DMS53 treated with DMSO at 0.1 percent for 48 hours (cell line): ENCODE measurements around the gene JPH2.

ENCODE experiments used
- DNase-seq: peaks from one replicate; lab custom pipeline; 2025; ENCODE audit not compliant: unreplicated experiment; lab: John Stamatoyannopoulos, UW

The JPH2 gene

GRCh38 chr20:44187772-44188709, 1.1 kb upstream of the JPH2 start:
- DNase-seq = no peak

DNA sequence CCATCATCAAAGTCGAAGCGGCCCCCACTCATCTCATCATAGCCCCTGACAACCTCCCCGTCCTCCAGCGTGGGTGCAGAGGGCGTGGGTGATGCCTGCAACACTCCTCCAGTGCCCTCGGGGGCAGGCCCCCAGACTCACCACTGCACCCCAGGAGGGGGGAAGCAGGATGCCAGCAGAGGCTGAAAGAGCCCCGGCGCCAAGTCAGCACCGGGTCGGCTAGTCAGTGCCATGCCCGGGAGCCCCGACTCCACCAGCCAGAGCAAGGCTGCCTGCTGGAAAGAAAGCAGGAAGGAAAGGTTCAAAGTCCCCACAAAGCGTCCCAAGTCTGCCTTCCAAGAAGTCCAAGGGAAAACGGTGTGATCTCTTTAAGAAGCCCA, 324 bp downstream of the JPH2 start:
- no peak for DNase-seq

DNA sequence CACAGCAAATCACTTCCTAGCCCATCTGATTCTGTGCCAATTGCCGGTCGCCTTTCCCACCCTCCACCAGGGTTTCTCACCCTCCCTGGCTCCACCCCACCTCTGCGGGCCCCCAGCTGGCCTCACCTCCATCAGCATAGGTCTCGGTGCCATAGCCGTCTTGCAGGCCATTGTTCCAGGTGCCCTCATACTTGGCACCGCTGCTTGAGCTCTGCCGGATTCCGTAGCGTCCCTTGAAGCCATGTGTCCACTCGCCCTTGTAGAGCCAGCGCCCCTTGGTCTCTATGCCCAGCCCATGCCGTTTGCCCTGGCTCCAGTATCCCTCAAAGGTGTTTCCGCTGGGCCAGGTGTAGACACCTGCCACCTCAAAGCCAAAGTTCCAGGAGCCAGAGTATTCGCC, 787 bp downstream of the JPH2 start:
- no peak for DNase-seq

GRCh38 chr20:44185574-44185973, 1.4 kb downstream of the JPH2 start:
- DNase-seq = no peak

GRCh38 chr20:44183282-44183681, 3.7 kb downstream of the JPH2 start:
- no peak for DNase-seq

DNA sequence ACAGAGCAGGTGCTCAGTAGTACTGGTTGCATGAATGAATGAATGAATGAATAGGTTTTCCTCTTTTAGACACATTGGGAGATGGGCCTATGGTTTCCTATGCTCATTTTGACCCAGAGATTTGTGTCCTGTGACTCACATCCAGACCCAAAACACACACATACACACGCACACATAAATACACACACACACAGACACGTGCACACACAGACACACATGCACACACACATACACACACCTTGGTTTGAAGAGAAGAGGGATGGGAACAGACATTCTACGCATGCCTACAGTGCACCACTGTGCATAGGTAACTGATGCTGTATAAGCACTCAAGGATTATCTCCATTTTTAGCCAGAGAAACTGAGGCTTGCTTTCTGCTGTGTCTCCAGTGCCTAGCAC, 4.1 kb downstream of the JPH2 start:
- DNase-seq = no peak

GRCh38 chr20:44182135-44182765, 4.7 kb downstream of the JPH2 start:
- DNase-seq = no peak

GRCh38 chr20:44181611-44182010, 5.4 kb downstream of the JPH2 start:
- no peak for DNase-seq

DNA sequence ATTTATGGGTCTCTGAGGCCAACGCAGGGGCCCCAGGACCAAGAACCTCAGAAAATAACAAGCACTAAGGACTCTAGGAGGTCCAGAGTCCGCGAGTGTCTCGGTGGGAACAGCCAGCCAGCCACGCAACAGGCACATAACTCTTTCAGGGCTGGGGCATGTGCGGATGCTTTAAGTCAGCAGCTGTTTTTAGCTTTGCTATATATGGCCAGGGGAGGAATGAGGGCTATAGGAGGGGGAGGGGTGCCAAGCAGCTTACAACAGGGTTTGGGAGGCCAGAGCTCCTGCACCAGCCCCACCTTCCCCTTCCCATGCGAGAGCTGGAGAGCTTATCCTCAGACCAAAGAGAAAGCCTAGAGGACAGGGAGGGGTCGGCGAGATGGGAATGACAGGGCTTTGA, 6.2 kb downstream of the JPH2 start:
- DNase-seq = no peak

DNA sequence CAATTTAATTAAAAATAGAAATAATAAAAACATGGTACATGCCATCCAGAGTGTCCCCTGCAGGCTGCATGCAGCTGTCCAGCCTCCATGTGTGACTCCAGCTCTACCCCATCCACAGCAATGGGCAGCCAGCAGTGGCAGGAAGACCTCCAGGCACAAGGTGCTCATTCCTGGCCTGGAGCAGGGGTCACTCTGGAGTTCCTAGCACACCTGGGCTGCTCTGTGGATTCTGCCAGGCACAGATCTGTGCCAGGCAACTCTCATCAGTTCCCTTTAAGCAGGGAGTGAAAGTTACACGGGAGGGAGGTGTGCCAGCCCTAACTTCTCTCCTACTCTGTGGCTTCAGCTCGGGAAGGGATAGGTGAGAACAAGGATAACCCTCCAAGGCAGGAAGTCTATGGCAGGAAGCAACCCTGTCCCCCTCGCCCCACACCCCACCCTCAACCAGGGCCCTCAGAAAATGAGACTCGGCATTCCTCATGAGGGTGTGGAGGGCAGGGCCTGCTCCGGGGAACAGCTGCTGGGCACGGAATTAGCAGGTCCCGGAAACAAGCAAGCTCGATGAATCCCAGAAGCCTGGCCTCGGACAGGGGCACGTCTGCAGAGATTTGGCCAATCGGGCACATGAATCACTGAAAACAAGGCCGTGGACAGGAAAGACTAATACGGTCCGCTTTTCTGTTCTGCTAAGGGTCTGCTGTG, 10.0 kb downstream of the JPH2 start:
- no peak for DNase-seq

GRCh38 chr20:44174996-44175765, 11.8 kb downstream of the JPH2 start:
- no peak for DNase-seq

DNA sequence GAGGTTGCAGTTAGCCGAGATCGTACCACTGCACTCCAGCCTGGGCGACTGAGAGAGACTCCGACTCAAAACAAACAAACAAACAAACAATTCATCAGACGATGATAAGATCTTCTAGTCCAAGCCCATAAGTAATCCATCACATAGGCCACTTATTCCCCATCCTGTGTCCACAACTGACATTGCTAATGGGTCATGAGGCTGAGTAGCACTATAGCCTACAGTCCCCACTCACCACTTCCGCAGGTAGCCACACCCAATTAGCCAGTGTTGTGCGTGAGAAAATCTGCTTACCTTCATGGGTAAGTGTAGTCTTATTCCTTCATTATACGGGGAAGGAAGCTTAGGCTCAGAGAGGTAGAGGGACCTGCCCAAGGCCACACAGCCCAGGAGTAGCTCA, 13.1 kb downstream of the JPH2 start:
- no peak for DNase-seq

- no peak for DNase-seq
Measured at GRCh38 chr20:44173116-44173515, 13.9 kb downstream of the JPH2 start.

DNA sequence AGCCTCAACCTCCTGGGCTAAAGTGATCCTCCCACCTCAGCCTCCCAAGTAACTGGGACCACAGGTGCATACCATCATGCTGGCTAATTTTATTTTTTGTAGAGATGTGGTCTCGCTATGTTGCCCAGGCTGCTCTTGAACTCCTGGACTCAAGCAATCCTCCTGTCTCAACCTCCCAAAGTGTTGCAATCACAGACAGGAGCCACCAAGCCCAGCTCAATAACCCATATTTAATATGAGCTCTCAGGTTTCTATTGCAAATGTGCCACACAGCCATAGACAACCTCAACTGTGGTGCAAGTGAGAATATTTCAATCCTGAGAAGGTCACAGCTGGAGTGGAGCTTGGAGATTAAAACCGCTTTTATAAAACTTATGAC, 14.4 kb downstream of the JPH2 start:
- DNase-seq = no peak

DNA sequence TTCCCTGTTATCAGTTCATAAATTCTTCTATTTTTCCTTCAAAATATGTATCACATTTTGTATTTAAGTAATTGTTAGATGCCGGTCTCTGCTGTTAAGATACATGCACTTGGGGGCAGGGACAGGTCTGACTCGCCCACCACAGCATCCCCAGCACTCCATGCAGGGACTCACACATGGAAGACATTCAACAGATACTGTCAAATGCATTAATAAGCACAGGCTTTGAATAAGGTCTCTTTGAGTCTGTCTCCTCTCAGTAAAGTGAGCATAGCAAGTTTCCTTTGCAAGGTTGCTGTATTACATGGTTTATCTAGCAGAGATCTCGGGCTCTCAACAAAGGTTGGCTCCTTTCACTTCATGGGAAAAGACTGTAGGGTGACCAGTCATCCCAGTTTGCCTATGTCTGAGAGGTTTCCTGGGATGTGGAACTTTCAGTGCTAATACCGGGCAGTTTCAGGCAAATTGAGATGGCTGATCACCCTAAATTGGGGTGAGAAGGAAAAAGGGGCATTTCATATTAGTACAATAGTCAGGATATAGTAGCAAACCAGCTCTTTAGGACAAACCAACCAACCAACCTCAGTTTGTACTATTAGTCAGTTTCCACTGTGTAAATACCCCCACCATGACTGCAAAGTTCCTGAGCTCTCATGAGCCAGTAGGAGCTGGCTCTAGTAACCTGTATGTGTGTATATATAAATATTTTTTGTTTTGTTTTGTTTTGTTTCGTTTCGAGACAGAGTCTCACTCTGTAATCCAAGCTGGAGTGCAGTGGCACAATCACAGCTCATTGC, 15.0 kb downstream of the JPH2 start:
- DNase-seq = no peak

- DNase-seq = no peak
Measured at GRCh38 chr20:44170816-44171410, 16.1 kb downstream of the JPH2 start.

DNA sequence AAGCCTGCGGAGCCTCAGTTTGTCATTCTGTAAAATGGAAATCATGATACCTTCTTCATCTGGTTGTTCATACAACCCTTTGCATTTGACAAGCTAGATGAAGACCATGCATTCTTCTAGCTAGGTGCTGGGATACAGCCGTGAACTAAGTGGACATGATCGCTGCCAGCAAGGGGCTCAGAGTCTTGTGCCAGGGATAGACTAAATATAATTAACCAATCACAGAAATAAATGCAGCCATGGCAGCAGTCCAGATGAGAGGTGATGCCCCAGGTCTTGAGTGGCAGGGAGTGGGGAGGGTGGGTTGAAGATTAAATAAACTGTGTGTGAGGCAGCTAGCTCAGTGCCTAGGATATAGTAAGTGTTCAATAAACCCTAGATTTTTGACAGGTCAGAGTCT, 19.3 kb downstream of the JPH2 start:
- no peak for DNase-seq

GRCh38 chr20:44166477-44166876, 20.5 kb downstream of the JPH2 start:
- DNase-seq = no peak

GRCh38 chr20:44166008-44166407, 21.0 kb downstream of the JPH2 start:
- no peak for DNase-seq

GRCh38 chr20:44160133-44160532, 26.9 kb downstream of the JPH2 start:
- no peak for DNase-seq
